Islet of Langerhans (tissue), 1 donor: ENCODE measurements around the gene SEMA4G.

Source experiments
- FAIRE-seq: peaks from one replicate; lab custom pipeline; 2011; peaks lifted over from hg19 to GRCh38; lab: Jason Lieb, UNC

The SEMA4G gene

DNA sequence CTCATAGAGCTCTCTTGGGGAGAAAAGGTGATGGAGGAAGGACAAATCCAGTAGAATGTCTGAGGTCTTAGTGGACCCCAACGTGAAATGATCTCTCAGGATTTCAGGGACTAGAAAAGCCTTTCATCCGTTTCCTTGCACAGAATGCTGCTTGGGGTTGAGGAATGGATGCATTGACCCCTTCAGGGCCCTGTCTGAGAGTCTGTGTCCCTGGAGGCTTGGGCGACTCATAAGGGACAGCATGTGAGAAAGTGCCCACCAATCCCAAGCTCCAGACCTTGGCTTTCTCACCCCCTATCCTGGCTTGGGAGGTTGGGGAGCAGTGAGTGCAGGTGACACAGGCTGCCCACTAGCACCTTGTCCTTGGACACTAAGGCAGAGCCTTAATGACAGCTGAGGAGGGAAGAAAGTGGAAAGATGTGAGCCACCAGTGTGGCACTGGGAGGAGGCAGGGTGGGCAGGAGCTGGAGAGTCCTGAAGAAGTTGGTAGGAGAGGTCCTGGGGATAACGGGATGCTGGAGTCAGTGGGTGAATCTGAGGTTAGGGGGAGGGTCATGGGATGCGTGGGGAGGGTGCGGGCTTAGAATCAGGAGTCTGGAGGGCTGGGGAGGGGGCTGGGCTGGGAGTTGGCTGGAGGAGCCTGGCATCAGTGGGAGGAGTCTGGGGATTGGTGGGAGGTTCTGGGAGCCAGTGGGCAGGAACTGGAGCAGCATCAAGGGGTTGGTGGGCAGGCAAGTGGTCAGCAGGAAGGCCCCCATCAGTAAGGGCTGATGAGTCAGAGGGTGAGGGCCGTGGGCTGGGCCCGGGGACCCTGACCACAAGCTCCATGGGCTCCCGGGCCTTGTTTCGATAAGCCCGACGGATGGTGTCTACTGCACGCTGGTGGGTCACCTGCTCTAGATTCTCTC is 38.9 kb downstream of the SEMA4G start:
- FAIRE-seq, result no peak

GRCh38 chr10:101008823-101009423 is 39.6 kb downstream of the SEMA4G start:
- FAIRE-seq, result no peak

GRCh38 chr10:101010329-101010728 is 41.0 kb downstream of the SEMA4G start:
- no peak for FAIRE-seq

DNA sequence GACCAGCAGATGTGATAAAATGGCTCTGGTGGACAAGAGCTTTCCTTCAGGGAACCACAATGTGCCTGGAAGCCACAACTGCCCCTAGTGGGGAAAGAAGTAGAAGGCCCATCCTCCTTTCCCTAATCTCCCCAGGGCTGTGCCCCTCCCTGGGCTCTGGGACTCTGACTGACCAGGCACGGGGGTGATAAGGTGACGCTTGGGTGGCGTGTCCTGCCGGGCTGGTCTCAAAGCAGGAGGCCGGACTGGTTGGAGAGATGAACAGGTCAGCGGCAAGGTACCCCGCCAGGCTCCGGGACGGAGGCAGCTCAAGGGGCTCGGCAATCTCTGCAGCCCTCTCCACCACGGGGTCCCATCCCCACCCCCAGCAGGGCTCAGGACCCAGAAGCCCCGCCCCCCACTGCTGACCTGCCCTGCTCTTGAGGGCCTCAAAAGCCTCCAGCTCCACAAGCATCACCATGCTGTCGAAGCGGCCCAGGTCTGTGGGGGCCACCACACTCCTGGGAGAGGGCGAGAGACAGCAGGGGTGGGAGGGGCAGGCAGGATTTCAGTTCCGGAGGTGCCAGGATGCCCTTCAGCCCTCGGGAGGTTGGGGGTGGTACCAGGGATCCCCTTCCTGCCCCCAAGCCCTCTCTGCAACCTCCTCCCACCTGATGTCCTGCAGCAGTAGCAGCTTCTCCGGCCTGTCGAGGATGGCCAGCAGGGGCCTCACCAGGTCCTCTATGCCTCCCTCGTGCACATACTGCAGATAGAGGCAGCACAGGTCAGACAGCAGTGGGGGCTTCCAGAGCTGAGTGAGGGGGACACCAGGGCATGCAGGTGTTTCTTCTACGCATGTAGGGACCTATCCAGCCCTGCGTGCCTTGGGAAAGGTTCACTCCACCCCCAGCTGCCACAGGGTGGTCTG is 42.5 kb downstream of the SEMA4G start:
- no peak for FAIRE-seq

- FAIRE-seq, result no peak
These were observed 43.4 kb downstream of the SEMA4G start for GRCh38 chr10:101012525-101013364.

DNA sequence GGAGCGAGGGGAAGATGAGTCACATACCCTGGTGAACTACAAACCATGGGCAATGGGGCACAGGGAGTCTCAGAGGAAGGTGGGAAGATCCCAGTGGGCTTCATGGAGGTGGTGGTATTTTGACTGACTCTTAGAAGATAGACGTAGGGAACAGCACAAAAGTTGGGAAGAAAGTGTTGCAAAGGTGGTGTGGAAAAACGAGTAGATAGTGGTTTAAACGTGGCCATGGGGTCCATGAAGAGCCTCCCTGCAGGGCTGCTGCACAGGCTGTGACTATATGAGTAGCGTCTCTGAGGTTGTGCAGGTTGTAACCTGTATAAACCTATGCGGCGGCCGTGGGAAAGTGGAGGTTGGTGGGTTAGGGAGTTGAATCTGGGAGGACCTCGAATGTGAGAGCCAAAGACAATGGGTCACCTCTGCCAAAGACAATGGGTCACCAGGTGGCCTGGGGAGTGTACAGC is 44.1 kb downstream of the SEMA4G start:
- no peak for FAIRE-seq

DNA sequence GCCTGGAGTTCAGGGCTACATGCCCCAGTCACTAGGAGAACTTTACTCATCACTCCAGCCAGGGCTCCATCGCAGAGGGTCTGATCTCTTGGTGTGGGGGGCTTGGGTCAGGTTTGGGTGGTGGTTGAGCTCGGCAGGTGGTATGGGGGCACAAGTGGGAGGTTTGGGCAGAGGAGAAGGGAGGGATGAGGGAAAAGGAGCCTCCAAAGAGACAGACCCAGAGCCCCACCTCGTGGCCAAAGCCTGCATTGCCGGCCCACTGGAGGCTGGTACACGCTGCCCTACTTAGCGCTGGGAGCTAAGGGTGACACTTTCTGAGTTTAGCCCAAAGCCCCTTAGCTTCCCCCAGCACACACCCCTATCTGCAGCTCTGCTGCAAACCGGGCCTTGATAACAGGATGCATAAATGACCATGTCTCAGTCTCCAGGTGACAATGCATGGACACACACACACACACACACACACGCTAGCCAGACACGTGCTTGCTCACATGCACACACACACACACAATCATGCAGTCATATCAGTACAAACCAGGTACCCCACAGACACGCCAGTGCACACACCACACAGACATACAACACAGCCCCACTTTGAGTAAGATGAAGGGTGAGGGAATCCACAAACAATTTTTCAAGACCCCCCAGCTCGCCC is 45.1 kb downstream of the SEMA4G start:
- no peak for FAIRE-seq

DNA sequence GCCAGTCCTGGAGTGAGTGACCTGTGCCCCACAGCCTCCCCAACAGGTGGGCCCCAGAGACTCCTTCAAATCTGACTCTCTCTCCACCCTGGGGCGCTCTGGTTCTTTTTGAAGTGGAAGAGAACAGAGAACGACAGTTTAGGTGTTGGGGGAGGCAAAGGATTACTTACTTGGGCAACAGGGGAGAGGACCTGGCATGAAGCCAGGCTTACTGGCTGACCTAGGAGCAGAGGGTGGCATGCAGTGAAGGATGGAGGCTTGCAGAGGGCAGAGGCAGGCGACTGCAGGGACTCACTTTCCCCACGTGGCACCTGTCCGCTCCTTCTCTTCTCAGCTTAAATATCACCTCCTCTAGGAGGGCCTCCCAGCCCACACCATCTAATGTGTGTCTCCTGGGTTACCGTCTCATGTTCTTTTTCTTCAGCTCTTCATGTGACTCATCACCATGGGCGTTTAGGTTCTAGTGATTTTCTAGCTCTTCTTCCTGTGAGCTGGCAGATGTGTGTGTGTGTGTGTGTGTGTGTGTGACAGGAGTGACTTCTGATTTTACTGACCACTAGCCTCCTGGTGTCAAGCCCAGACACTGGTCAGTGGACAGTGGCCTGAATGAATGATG is 45.8 kb downstream of the SEMA4G start:
- FAIRE-seq, result no peak

- FAIRE-seq, result no peak
These were observed 46.3 kb downstream of the SEMA4G start for GRCh38 chr10:101015582-101015973.

DNA sequence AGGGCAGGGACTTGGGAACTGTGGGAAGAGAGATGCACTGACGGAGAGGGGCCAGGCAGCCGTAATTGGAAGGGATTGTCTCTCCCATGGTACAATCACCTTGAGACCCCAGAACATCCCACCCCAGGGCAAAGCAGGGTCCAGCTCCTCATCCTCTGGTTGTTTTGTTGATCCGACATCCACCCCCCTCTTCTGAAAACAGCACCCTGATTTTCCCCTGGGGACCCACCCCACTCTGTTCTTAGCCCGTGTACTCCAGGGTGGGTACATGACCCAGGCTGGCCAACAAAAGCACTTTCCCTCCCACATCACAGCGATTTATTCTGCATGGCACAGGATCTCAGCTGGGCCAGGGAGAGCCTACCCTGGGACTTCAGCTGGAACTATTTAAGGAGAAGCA is 47.5 kb downstream of the SEMA4G start:
- FAIRE-seq, result no peak

DNA sequence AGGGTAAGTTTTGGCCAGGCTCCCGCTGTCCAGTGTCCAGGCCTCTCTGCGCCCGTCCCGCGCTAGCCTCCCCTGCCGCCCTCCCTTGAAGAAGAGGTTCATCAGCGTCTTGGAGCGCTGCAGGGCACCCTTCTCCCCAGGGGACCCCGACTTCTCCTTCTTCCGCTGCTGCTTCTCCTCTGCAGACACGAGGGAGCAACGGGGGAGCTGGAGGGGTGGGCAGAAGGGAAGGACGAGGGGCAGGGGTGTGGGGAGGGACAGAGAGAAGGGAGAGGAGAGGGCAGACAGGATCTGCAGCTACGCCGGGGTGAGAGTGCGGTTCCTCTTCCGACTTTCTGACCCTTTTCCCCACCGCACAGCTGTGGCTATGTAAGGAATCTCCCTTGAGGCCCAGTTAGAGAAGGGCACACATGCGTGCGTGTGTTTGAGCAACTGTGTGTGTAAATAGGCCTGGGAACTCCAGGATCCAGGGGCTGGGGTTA is 48.9 kb downstream of the SEMA4G start:
- no peak for FAIRE-seq

DNA sequence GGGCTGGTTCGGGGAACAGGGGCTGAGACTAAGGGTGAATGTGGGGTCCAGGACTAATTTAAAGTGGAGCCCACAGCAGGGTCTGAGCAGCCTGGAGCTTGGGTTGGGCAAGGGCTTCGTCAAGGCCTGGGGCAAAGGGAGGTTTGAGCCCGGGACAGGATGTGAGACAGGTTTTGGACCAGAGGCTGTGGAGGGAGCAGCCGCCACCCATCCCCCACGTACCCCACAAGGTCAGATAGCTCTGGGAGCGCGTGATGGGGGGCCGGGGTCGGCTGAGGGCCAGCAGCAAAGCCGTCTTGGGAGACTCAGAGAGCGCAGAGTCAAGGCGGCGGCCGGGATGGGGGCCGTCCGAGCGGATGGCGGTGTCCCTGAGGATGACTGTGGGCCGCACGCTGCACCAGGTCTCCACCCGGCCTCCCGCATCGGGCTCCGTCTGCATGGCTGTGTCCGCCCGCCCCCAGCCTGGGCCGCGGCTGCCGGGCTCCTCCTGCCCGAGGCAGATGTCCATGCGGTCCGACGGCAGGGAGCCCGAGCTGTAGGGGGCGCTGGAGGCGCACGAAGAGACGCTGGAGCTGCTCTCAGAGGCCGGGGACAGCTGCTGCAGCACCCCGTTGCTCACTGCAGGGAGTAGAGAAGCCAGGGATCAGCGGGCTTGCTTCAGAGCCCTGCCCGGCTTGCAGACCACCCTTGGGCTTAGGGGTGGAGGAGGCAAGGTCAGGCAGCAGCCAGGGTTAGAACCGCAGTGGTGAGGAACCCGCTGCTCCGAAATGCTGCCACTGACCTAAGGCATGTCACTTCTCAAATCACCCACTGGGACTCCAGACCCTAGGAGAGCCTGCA is 49.5 kb downstream of the SEMA4G start:
- no peak for FAIRE-seq
